GM23248 (cell line): ENCODE measurements around the gene LAMA4.

ENCODE experiments used
- EZH2 ChIP-seq: fragments of 200-600 bp; sonication (generic); IDR thresholded peaks from 2 replicates; pipeline ENCODE4 v1.6.1; 2018; ENCODE audit warnings: antibody characterized with exemption, mild to moderate bottlenecking; ENCODE audit not compliant: insufficient read depth, poor library complexity, severe bottlenecking
- EZH2phosphoT487 ChIP-seq: fragments of 200-600 bp; sonication (generic); IDR thresholded peaks from 2 replicates; pipeline ENCODE4 v1.6.1; 2018; ENCODE audit warnings: antibody characterized with exemption, moderate library complexity, mild to moderate bottlenecking, low read depth; ENCODE audit not compliant: insufficient read depth

DNA sequence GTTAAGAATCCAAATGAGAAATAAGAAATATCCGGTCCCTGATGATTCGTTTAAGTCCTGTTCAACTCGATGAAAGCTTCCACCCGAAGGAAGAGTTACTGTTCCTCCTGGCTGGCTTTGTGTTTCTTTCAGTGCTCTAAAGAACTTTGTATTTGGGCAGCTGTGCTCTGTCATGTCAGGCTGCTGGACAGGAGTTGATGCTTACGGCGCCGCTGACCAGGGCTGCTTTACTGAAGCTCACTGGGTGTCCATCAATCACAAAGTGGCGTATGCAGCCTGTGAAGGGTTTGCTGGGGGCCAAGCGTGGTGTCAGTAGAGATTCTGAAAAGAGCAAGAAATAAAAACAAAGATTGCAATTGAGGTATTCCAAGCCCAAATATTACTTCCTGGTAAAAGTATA is 145.1 kb downstream of the LAMA4 start:
- TF ChIP-seq EZH2 (no peak), EZH2phosphoT487 (no peak)
